Left lobe of liver (tissue), 2 donors: Measurements from ENCODE around the gene MCMBP. TPM values are rescaled to one million over a fixed set of nuclear protein-coding genes. Genes with fewer than 3 reads are reported as not detected.
"Not testable (repeated sequence)": the region's sequence is repeated elsewhere in the genome, so short reads cannot be mapped to it uniquely, and the experiment has no call there.

Experiments
- ATAC-seq: fragments of 200-7000 bp; cut with Tn5 transposase; one replicate; pipeline ENCODE4 v1.9.1; 2020; ENCODE audit warnings: mild to moderate bottlenecking, moderate library complexity
- DNase-seq: peaks from one replicate; pipeline ENCODE4 v3.0.0-alpha.2; 2020; ENCODE audit warnings: low spot score
- total RNA-seq: library from RNA; stranded (reverse); gene quantifications from one replicate; pipeline ENCODE4 v1.2.1, GENCODE V29; 2021
- donor health status: DM: no; HTN: no; CAD: no; lungs with moderate emphysema.
- donor health status: DM: no; HTN: yes; CAD: no.

Gene MCMBP
- 16.5 TPM for total RNA-seq

GRCh38 chr10:119872610-119872859 lies at the start of gene MCMBP:
MCMBP (minus strand) TSS chr10:119872843; CDS start chr10:119872584, 259 bp downstream.
- ATAC-seq (peak; percentile 15), DNase-seq (no peak)

GRCh38 chr10:119919826-119920225 lies 47.2 kb upstream of the MCMBP start:
- no peak for ATAC-seq
- DNase-seq = no peak

- DNase-seq (no peak), ATAC-seq (no peak)
Measured at GRCh38 chr10:119919271-119919670, 46.6 kb upstream of the MCMBP start.

- DNase-seq (no peak), ATAC-seq (no peak)
Measured at GRCh38 chr10:119917777-119918176, 45.1 kb upstream of the MCMBP start.

- ATAC-seq (no peak), DNase-seq (no peak)
Measured at GRCh38 chr10:119910689-119911088, 38.0 kb upstream of the MCMBP start.

GRCh38 chr10:119908166-119908565 lies 35.5 kb upstream of the MCMBP start:
- DNase-seq (no peak), ATAC-seq (no peak)

- ATAC-seq, DNase-seq: not testable (repeated sequence)
Measured at GRCh38 chr10:119907695-119908094, 35.1 kb upstream of the MCMBP start.

GRCh38 chr10:119903946-119904666 lies 31.5 kb upstream of the MCMBP start:
- DNase-seq (no peak), ATAC-seq (no peak)

- ATAC-seq = no peak
Measured at GRCh38 chr10:119898577-119898976, 25.9 kb upstream of the MCMBP start.

GRCh38 chr10:119896937-119897770 lies 24.5 kb upstream of the MCMBP start:
- ATAC-seq = peak; percentile 16

More at GRCh38 chr10:119898577-119898976, 25.9 kb upstream of the MCMBP start:
- DNase-seq = no peak

GRCh38 chr10:119896061-119896655 lies 23.5 kb upstream of the MCMBP start:
- DNase-seq (no peak), ATAC-seq (peak; percentile 16)

More at GRCh38 chr10:119896937-119897770, 24.5 kb upstream of the MCMBP start:
- peak; percentile 66 for DNase-seq

- DNase-seq = no peak
- no peak for ATAC-seq
Measured at GRCh38 chr10:119893845-119894427, 21.3 kb upstream of the MCMBP start.

GRCh38 chr10:119893074-119893473 lies 20.4 kb upstream of the MCMBP start:
- DNase-seq = no peak
- ATAC-seq = no peak

GRCh38 chr10:119892188-119893065 lies 19.8 kb upstream of the MCMBP start, which contains the start of gene SEC23IP:
SEC23IP (plus strand) TSS chr10:119892730; CDS start chr10:119892783, 53 bp downstream.
- ATAC-seq (peak; percentile 96), DNase-seq (peak; percentile 98)

GRCh38 chr10:119891849-119892187 lies 19.2 kb upstream of the MCMBP start:
- not testable (repeated sequence) for DNase-seq, ATAC-seq

- not testable (repeated sequence) for DNase-seq, ATAC-seq
Measured at GRCh38 chr10:119890307-119890706, 17.7 kb upstream of the MCMBP start.

GRCh38 chr10:119889201-119889600 lies 16.6 kb upstream of the MCMBP start:
- ATAC-seq, DNase-seq: not testable (repeated sequence)

GRCh38 chr10:119888715-119889114 lies 16.1 kb upstream of the MCMBP start:
- not testable (repeated sequence) for DNase-seq, ATAC-seq

GRCh38 chr10:119886070-119886469 lies 13.4 kb upstream of the MCMBP start:
- ATAC-seq, DNase-seq: not testable (repeated sequence)
